HepG2 (cell line): ENCODE measurements around the gene TUT1. TPM values are rescaled to one million over a fixed set of nuclear protein-coding genes. Genes with fewer than 3 reads are reported as not detected.

ENCODE experiments used
- CEBPG ChIP-seq: IDR thresholded peaks from 2 replicates; pipeline ENCODE4 v1.6.1; 2016
- SPEN ChIP-seq: sonication (generic); formaldehyde crosslinking; IDR thresholded peaks from 2 replicates; pipeline ENCODE4 v1.5.1; 2020; ENCODE audit warnings: low read depth, mild to moderate bottlenecking, missing genetic modification reagents
- TBX2 ChIP-seq: sonication (generic); formaldehyde crosslinking; IDR thresholded peaks from 2 replicates; pipeline ENCODE4 v1.5.0; 2020; ENCODE audit warnings: missing genetic modification reagents, mild to moderate bottlenecking, borderline replicate concordance
- YEATS4 ChIP-seq: sonication (generic); formaldehyde crosslinking; IDR thresholded peaks from 2 replicates; pipeline ENCODE4 v1.4.0; 2020; ENCODE audit warnings: missing genetic modification reagents, borderline replicate concordance
- ZNF383 ChIP-seq: sonication (generic); formaldehyde crosslinking; IDR thresholded peaks from 2 replicates; pipeline ENCODE4 v1.4.0; 2020; ENCODE audit warnings: missing genetic modification reagents, mild to moderate bottlenecking, borderline replicate concordance
- ZNF501 ChIP-seq: sonication (generic); formaldehyde crosslinking; IDR thresholded peaks from 2 replicates; pipeline ENCODE4 v1.5.1; 2020; ENCODE audit warnings: mild to moderate bottlenecking, moderate library complexity, missing genetic modification reagents
- ZNF563 ChIP-seq: sonication (generic); formaldehyde crosslinking; IDR thresholded peaks from 2 replicates; pipeline ENCODE4 v1.8.0; 2022; ENCODE audit warnings: mild to moderate bottlenecking, moderate library complexity, missing genetic modification reagents
- polyA plus RNA-seq, 8 experiments: library from polyadenylated mRNA; depleted of rRNA in 3 of 8; stranded (reverse) in 7 of 8; unstranded in 1 of 8; fragments of >200 nt; fragmentation: Illumina TruSeq in 4 of 8; extraction: Trizol in 4 of 8; gene quantifications; 2 replicates each; pipeline versions ENCODE4 v1.2.1 to v1.2.3, GENCODE V29; 2011 to 2016; ENCODE audit warnings: low read depth in 4 of 8, missing spikeins in 1 of 8, mixed read lengths in 1 of 8; ENCODE audit not compliant: insufficient read depth in 1 of 8
- total RNA-seq, 5 experiments: library from RNA; depleted of rRNA; stranded (reverse); fragments of >200 nt; fragmentation: Illumina TruSeq; extraction: Trizol; gene quantifications; 2 replicates each; pipeline ENCODE4 v1.2.3, GENCODE V29; 2016; ENCODE audit warnings: low read depth in 1 of 5
- TF ChIP-seq, protein P1 (sequence below): sonication (generic); formaldehyde crosslinking; IDR thresholded peaks from 2 replicates; pipeline ENCODE4 v1.4.0; 2020; ENCODE audit warnings: missing genetic modification reagents
- TF ChIP-seq, protein P2 (sequence below): sonication (generic); formaldehyde crosslinking; IDR thresholded peaks from 2 replicates; pipeline ENCODE4 v1.9.0; 2021; ENCODE audit warnings: missing genetic modification reagents, borderline replicate concordance
- TF ChIP-seq, protein P3 (sequence below): sonication (generic); formaldehyde crosslinking; IDR thresholded peaks from 2 replicates; pipeline ENCODE4 v1.5.0; 2020; ENCODE audit warnings: mild to moderate bottlenecking, missing genetic modification reagents, moderate library complexity
- TF ChIP-seq, protein P4 (sequence below): sonication (generic); formaldehyde crosslinking; IDR thresholded peaks from 2 replicates; pipeline ENCODE4 v1.8.0; 2023; ENCODE audit warnings: mild to moderate bottlenecking, missing genetic modification reagents
- TF ChIP-seq, protein P5 (sequence below): sonication (generic); formaldehyde crosslinking; IDR thresholded peaks from 2 replicates; pipeline ENCODE4 v1.4.0; 2020; ENCODE audit warnings: missing genetic modification reagents, mild to moderate bottlenecking, borderline replicate concordance
- TF ChIP-seq, protein P6 (sequence below), 2 experiments: sonication (generic) in 1 of 2; formaldehyde crosslinking in 1 of 2; IDR thresholded peaks; 2 replicates each; pipeline versions ENCODE4 v1.4.0 to v1.6.1; 2018 to 2020; ENCODE audit warnings: missing genetic modification reagents in 2 of 2, borderline replicate concordance in 1 of 2, low read depth in 1 of 2, mild to moderate bottlenecking in 1 of 2, missing biosample characterization in 1 of 2
- TF ChIP-seq, protein P7 (sequence below): sonication (generic); formaldehyde crosslinking; IDR thresholded peaks from 2 replicates; pipeline ENCODE4 v1.5.0; 2020; ENCODE audit warnings: mild to moderate bottlenecking, missing genetic modification reagents, borderline replicate concordance

TUT1 gene
- total and polyA plus RNA-seq, 2 of the 13 experiments (the other 11 are each of a cell fraction or from before 2014, with no cell fraction given), result 9.7 to 14.3 TPM

DNA sequence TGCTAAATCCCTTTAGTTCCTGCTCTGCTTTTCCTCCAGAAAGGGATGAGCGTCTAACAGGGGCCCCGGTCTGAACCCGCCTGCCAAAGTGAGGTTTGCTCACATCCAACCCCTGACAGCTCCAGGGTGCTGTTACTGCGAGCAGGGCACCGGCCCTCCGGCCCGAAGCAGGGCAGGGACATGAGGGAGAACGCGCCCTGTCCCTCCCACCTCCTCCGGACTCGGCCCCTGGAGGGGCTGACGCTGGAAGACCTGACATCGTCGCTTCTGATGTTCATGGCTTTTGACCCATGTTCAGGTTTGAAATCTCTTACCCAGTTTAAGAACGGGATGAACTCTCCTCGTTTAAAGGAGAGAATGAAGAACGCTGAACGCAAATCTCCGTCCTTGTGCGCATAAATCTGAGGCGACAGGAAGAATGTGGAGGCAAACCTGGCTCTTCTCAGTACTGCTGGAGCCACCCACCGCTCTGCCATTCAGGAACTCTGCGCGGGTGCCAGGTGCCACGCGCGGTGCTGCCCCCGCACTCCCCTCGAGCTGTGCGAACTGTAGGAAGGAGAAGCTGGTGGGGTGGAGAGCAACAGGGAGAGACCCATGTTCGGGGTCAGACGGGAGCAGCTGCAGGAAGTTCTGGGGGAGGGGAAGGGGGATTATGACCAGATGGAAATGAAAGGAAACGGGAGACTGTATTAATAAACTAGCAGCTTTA lies 16.8 kb downstream of the TUT1 start (continued):
- peak; percentile 49 for TF ChIP-seq TBX2
- TF ChIP-seq ZNF501 (CRISPR knock-in tag), result no peak; the same call in 1 of the 2 replicates
- TF ChIP-seq SPEN (CRISPR knock-in tag), result no peak
- no peak for TF ChIP-seq CEBPG (CRISPR knock-in tag)
- TF ChIP-seq, protein P1, sequence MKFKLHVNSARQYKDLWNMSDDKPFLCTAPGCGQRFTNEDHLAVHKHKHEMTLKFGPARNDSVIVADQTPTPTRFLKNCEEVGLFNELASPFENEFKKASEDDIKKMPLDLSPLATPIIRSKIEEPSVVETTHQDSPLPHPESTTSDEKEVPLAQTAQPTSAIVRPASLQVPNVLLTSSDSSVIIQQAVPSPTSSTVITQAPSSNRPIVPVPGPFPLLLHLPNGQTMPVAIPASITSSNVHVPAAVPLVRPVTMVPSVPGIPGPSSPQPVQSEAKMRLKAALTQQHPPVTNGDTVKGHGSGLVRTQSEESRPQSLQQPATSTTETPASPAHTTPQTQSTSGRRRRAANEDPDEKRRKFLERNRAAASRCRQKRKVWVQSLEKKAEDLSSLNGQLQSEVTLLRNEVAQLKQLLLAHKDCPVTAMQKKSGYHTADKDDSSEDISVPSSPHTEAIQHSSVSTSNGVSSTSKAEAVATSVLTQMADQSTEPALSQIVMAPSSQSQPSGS (CRISPR knock-in tag), result no peak
- TF ChIP-seq ZNF383 (CRISPR knock-in tag), result 0 out of 2 replicates have a peak, but pooled peaks have one; percentile 40
- peak; percentile 60; the same call in 1 of the 2 replicates for TF ChIP-seq ZNF563 (CRISPR knock-in tag)
- TF ChIP-seq, protein P2, sequence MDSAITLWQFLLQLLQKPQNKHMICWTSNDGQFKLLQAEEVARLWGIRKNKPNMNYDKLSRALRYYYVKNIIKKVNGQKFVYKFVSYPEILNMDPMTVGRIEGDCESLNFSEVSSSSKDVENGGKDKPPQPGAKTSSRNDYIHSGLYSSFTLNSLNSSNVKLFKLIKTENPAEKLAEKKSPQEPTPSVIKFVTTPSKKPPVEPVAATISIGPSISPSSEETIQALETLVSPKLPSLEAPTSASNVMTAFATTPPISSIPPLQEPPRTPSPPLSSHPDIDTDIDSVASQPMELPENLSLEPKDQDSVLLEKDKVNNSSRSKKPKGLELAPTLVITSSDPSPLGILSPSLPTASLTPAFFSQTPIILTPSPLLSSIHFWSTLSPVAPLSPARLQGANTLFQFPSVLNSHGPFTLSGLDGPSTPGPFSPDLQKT (CRISPR knock-in tag), result 0 out of 2 replicates have a peak, but pooled peaks have one; percentile 32
- TF ChIP-seq, protein P3, sequence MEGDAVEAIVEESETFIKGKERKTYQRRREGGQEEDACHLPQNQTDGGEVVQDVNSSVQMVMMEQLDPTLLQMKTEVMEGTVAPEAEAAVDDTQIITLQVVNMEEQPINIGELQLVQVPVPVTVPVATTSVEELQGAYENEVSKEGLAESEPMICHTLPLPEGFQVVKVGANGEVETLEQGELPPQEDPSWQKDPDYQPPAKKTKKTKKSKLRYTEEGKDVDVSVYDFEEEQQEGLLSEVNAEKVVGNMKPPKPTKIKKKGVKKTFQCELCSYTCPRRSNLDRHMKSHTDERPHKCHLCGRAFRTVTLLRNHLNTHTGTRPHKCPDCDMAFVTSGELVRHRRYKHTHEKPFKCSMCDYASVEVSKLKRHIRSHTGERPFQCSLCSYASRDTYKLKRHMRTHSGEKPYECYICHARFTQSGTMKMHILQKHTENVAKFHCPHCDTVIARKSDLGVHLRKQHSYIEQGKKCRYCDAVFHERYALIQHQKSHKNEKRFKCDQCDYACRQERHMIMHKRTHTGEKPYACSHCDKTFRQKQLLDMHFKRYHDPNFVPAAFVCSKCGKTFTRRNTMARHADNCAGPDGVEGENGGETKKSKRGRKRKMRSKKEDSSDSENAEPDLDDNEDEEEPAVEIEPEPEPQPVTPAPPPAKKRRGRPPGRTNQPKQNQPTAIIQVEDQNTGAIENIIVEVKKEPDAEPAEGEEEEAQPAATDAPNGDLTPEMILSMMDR (CRISPR knock-in tag), result no peak; the same call in 1 of the 2 replicates
- TF ChIP-seq, protein P4, sequence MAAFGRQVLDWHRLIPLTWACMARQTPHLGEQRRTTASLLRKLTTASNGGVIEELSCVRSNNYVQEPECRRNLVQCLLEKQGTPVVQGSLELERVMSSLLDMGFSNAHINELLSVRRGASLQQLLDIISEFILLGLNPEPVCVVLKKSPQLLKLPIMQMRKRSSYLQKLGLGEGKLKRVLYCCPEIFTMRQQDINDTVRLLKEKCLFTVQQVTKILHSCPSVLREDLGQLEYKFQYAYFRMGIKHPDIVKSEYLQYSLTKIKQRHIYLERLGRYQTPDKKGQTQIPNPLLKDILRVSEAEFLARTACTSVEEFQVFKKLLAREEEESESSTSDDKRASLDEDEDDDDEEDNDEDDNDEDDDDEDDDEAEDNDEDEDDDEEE (CRISPR knock-in tag), result 0 out of 2 replicates have a peak, but pooled peaks have one; percentile 62
- TF ChIP-seq, protein P5, sequence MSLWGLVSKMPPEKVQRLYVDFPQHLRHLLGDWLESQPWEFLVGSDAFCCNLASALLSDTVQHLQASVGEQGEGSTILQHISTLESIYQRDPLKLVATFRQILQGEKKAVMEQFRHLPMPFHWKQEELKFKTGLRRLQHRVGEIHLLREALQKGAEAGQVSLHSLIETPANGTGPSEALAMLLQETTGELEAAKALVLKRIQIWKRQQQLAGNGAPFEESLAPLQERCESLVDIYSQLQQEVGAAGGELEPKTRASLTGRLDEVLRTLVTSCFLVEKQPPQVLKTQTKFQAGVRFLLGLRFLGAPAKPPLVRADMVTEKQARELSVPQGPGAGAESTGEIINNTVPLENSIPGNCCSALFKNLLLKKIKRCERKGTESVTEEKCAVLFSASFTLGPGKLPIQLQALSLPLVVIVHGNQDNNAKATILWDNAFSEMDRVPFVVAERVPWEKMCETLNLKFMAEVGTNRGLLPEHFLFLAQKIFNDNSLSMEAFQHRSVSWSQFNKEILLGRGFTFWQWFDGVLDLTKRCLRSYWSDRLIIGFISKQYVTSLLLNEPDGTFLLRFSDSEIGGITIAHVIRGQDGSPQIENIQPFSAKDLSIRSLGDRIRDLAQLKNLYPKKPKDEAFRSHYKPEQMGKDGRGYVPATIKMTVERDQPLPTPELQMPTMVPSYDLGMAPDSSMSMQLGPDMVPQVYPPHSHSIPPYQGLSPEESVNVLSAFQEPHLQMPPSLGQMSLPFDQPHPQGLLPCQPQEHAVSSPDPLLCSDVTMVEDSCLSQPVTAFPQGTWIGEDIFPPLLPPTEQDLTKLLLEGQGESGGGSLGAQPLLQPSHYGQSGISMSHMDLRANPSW (CRISPR knock-in tag), result no peak
- TF ChIP-seq, protein P6, sequence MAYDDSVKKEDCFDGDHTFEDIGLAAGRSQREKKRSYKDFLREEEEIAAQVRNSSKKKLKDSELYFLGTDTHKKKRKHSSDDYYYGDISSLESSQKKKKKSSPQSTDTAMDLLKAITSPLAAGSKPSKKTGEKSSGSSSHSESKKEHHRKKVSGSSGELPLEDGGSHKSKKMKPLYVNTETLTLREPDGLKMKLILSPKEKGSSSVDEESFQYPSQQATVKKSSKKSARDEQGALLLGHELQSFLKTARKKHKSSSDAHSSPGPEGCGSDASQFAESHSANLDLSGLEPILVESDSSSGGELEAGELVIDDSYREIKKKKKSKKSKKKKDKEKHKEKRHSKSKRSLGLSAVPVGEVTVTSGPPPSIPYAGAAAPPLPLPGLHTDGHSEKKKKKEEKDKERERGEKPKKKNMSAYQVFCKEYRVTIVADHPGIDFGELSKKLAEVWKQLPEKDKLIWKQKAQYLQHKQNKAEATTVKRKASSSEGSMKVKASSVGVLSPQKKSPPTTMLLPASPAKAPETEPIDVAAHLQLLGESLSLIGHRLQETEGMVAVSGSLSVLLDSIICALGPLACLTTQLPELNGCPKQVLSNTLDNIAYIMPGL (CRISPR knock-in tag; IDR thresholded peaks at IDR 0.05; ENCODE audit: borderline replicate concordance in 1 of 2, low read depth in 1 of 2), result 0 out of 4 replicates have a peak, but pooled peaks of 1 of the 2 experiments have one; percentile 11
- TF ChIP-seq, protein P7, sequence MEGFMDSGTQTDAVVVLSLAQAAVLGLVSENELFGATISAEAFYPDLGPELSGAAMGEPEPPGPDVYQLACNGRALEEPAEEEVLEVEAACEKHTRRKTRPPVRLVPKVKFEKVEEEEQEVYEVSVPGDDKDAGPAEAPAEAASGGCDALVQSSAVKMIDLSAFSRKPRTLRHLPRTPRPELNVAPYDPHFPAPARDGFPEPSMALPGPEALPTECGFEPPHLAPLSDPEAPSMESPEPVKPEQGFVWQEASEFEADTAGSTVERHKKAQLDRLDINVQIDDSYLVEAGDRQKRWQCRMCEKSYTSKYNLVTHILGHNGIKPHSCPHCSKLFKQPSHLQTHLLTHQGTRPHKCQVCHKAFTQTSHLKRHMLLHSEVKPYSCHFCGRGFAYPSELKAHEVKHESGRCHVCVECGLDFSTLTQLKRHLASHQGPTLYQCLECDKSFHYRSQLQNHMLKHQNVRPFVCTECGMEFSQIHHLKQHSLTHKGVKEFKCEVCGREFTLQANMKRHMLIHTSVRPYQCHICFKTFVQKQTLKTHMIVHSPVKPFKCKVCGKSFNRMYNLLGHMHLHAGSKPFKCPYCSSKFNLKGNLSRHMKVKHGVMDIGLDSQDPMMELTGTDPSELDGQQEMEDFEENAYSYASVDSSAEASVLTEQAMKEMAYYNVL (CRISPR knock-in tag), result 0 out of 2 replicates have a peak, but pooled peaks have one; percentile 11
- TF ChIP-seq YEATS4 (CRISPR knock-in tag), result peak; percentile 6; the same call in 1 of the 2 replicates
